RWPE2 (cell line): Measurements from ENCODE around the gene PTK6.
A peak's percentile ranks its signal among the peaks of the same experiment; 100 is the strongest.

Experiments
- ATAC-seq: fragments of 200-7000 bp; cut with Tn5 transposase; 3 replicates; pipeline ENCODE4 v1.9.1; 2021; ENCODE audit warnings: low read depth
- DNase-seq: peaks from one replicate; pipeline ENCODE4 v3.0.0-alpha.2; 2020; ENCODE audit warnings: low spot score
- H3K27ac ChIP-seq: fragments of 450-650 bp; 2 replicates; pipeline ENCODE4 v1.5.1; 2017; ENCODE audit warnings: mild to moderate bottlenecking; ENCODE audit not compliant: poor library complexity, severe bottlenecking
- H3K27me3 ChIP-seq: fragments of 250-450 bp; sonication (Bioruptor Pico); 2 replicates; pipeline ENCODE4 v1.5.1; 2021; ENCODE audit warnings: mild to moderate bottlenecking, moderate library complexity; ENCODE audit not compliant: insufficient read depth, poor library complexity, severe bottlenecking
- H3K36me3 ChIP-seq: fragments of 250-450 bp; sonication (Bioruptor Pico); 2 replicates; pipeline ENCODE4 v1.5.1; 2020; ENCODE audit warnings: low read depth, mild to moderate bottlenecking, moderate library complexity
- H3K4me1 ChIP-seq: fragments of 250-450 bp; sonication (Bioruptor Pico); 2 replicates; pipeline ENCODE4 v1.5.1; 2021; ENCODE audit warnings: mild to moderate bottlenecking, moderate library complexity; ENCODE audit not compliant: insufficient read depth, poor library complexity, severe bottlenecking
- H3K4me3 ChIP-seq: fragments of 250-450 bp; sonication (Bioruptor Pico); 2 replicates; pipeline ENCODE4 v1.5.1; 2021; ENCODE audit warnings: mild to moderate bottlenecking, moderate library complexity; ENCODE audit not compliant: severe bottlenecking
- H3K9me3 ChIP-seq: fragments of 250-450 bp; sonication (Bioruptor Pico); 2 replicates; pipeline ENCODE4 v1.5.1; 2021; ENCODE audit warnings: mild to moderate bottlenecking, moderate library complexity; ENCODE audit not compliant: severe bottlenecking
- CTCF ChIP-seq: fragments of 450-650 bp; IDR thresholded peaks from one replicate; pipeline ENCODE4 v1.5.1; 2017; ENCODE audit warnings: mild to moderate bottlenecking, moderate library complexity; ENCODE audit not compliant: poor library complexity, severe bottlenecking

Gene PTK6

GRCh38 chr20:63522091-63522868 lies 14.9 kb downstream of the PTK6 start:
- no peak for ATAC-seq

GRCh38 chr20:63521602-63522001 lies 15.6 kb downstream of the PTK6 start:
- ATAC-seq (no peak), DNase-seq (peak; percentile 90)
- Histone ChIP-seq H3K27ac (peak overlapping the region; percentile 79), H3K4me3 (peak overlapping the region; percentile 57), H3K27me3 (no peaks in the 10 kb centered on the region), H3K4me1 (peaks cover 5% of the 10 kb centered on the region), H3K9me3 (peaks cover 10% of the 10 kb centered on the region), H3K36me3 (peaks cover 29% of the 10 kb centered on the region)
- TF ChIP-seq CTCF, result no peak

More at GRCh38 chr20:63522091-63522868, 14.9 kb downstream of the PTK6 start:
- no peaks in the 10 kb centered on the region for H3K27me3 ChIP-seq
- TF ChIP-seq CTCF, result no peak
- H3K4me1 ChIP-seq, result peaks cover 5% of the 10 kb centered on the region
- peaks cover 29% of the 10 kb centered on the region for H3K36me3 ChIP-seq
- H3K9me3 ChIP-seq, result peaks cover 10% of the 10 kb centered on the region
- DNase-seq, result peak; percentile 79
- peak overlapping the region; percentile 7 for H3K4me3 ChIP-seq
- peak overlapping the region; percentile 79 for H3K27ac ChIP-seq

- peaks cover 5% of the 10 kb centered on the region for H3K4me1 ChIP-seq
- TF ChIP-seq CTCF, result peak; percentile 31
- peak overlapping the region; percentile 57 for H3K4me3 ChIP-seq
- DNase-seq (peak; percentile 92), ATAC-seq (peak; percentile 49)
- H3K27me3 ChIP-seq, result no peaks in the 10 kb centered on the region
- peaks cover 29% of the 10 kb centered on the region for H3K36me3 ChIP-seq
- H3K9me3 ChIP-seq, result peaks cover 10% of the 10 kb centered on the region
- H3K27ac ChIP-seq, result peak overlapping the region; percentile 79
Measured at GRCh38 chr20:63520934-63521601, 16.1 kb downstream of the PTK6 start.

GRCh38 chr20:63520504-63520933 lies 16.7 kb downstream of the PTK6 start, which contains the start of gene PPDPF:
PPDPF (plus strand) TSS chr20:63520765; CDS start chr20:63521309, 544 bp downstream.
- peaks cover 5% of the 10 kb centered on the region for H3K4me1 ChIP-seq
- peak within 1 kb of the TSS; percentile 79 for H3K27ac ChIP-seq
- H3K4me3 ChIP-seq, result peak within 1 kb of the TSS; percentile 57
- no peak for TF ChIP-seq CTCF
- ATAC-seq (peak; percentile 65), DNase-seq (peak; percentile 94)
- no peaks in the 10 kb centered on the region for H3K27me3 ChIP-seq
- peaks cover 29% of the 10 kb centered on the region for H3K36me3 ChIP-seq
- H3K9me3 ChIP-seq, result peaks cover 10% of the 10 kb centered on the region
